ES-I3 (cell line): ENCODE results near the gene TRAF4.
"Not testable (repeated sequence)": the region's sequence is repeated elsewhere in the genome, so short reads cannot be mapped to it uniquely, and the experiment has no call there.

Experiments used
- H3K36me3 ChIP-seq: 2 replicates; pipeline ENCODE4 v1.6.1; 2013; ENCODE audit warnings: mild to moderate bottlenecking, low read length, control low read depth, moderate library complexity; ENCODE audit not compliant: insufficient read depth
- H3K4me1 ChIP-seq: 2 replicates; pipeline ENCODE4 v1.6.1; 2013; ENCODE audit warnings: mild to moderate bottlenecking, control low read depth, low read length; ENCODE audit not compliant: insufficient read depth
- H3K9ac ChIP-seq: 2 replicates; pipeline ENCODE4 v1.6.1; 2013; ENCODE audit warnings: low read depth, mild to moderate bottlenecking, low read length, moderate library complexity
- H3K9me3 ChIP-seq: 2 replicates; pipeline ENCODE4 v1.6.1; 2013; ENCODE audit warnings: mild to moderate bottlenecking, low read length, moderate library complexity; ENCODE audit not compliant: control insufficient read depth, insufficient read depth

Gene TRAF4

GRCh38 chr17:28722417-28723158, 21.2 kb upstream of the TRAF4 start:
- no peak overlapping the region for H3K9ac ChIP-seq
- H3K36me3 ChIP-seq, result peaks cover 41% of the 10 kb centered on the region
- peaks cover 17% of the 10 kb centered on the region; the same call in 1 of the 2 replicates for H3K4me1 ChIP-seq
- H3K9me3 ChIP-seq, result no peaks in the 10 kb centered on the region

DNA sequence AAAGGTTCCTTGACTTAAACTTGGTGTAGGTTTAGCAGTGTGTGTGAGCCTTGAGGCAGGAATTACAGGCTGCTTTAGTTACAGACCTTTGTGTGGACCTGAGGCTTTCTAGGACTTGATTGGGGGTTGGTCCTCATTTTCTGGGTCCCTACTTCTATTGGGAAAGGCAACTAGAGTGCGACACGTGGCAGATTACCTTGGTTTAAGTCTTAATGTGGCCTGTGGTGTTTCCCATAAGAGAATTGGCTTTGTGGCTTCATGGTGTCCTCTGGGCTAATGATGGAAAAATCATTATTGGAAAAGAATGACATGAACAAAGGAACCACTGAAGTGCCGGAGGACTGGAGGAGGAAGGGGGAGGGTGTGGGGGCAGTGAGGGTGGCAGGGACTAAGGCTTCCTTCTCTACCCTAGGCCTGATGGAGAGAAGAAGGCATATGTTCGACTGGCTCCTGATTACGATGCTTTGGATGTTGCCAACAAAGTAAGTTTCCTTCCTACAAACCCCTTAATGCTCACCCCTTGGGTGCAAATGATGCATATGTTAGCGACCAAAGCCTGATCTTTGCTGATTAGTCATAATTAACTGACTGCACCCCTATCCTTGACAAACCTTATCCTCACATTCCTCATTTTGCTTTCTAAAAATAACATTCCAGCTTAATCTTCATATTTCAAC, 20.5 kb upstream of the TRAF4 start:
- peaks cover 17% of the 10 kb centered on the region; the same call in 1 of the 2 replicates for H3K4me1 ChIP-seq
- H3K36me3 ChIP-seq, result peaks cover 41% of the 10 kb centered on the region
- H3K9ac ChIP-seq, result no peak overlapping the region

DNA sequence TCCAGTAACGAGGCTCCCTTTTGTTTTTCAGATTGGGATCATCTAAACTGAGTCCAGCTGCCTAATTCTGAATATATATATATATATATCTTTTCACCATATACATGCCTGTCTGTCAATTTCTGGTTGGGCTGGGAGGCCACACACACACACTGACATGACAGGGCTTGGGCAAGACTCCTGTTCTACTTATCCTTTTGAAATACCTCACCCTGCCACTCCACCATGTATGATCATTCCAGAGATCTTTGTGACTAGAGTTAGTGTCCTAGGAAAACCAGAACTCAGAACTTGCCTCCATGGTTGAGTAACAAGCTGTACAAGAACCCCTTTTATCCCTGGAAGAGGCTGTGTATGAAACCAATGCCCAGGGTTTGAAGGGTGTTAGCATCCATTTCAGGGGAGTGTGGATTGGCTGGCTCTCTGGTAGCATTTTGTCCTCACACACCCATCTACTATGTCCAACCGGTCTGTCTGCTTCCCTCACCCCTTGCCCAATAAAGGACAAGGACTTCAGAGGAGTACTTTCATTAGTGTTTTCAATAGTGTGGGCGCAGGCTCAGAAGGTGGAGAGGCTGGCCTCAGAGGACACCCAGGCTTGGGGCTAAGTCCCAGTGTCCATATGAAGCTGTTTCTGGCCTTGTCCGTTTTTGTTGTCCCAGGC, 19.8 kb upstream of the TRAF4 start:
- peaks cover 41% of the 10 kb centered on the region for H3K36me3 ChIP-seq
- not testable (repeated sequence) for H3K9me3 ChIP-seq, H3K9ac ChIP-seq
- peaks cover 18% of the 10 kb centered on the region; the same call in 1 of the 2 replicates for H3K4me1 ChIP-seq

More for the DNA sequence above, 20.5 kb upstream of the TRAF4 start:
- no peaks in the 10 kb centered on the region for H3K9me3 ChIP-seq

GRCh38 chr17:28724500-28725165, 19.2 kb upstream of the TRAF4 start:
- Histone ChIP-seq H3K4me1 (peaks cover 21% of the 10 kb centered on the region; the same call in 1 of the 2 replicates), H3K9ac (peak overlapping the region; percentile 44), H3K9me3 (no peaks in the 10 kb centered on the region), H3K36me3 (peaks cover 41% of the 10 kb centered on the region)

GRCh38 chr17:28725166-28725659, 18.6 kb upstream of the TRAF4 start:
- Histone ChIP-seq H3K9ac (peak overlapping the region; percentile 44), H3K4me1 (peaks cover 21% of the 10 kb centered on the region; the same call in 1 of the 2 replicates), H3K36me3 (peaks cover 40% of the 10 kb centered on the region), H3K9me3 (no peaks in the 10 kb centered on the region)

DNA sequence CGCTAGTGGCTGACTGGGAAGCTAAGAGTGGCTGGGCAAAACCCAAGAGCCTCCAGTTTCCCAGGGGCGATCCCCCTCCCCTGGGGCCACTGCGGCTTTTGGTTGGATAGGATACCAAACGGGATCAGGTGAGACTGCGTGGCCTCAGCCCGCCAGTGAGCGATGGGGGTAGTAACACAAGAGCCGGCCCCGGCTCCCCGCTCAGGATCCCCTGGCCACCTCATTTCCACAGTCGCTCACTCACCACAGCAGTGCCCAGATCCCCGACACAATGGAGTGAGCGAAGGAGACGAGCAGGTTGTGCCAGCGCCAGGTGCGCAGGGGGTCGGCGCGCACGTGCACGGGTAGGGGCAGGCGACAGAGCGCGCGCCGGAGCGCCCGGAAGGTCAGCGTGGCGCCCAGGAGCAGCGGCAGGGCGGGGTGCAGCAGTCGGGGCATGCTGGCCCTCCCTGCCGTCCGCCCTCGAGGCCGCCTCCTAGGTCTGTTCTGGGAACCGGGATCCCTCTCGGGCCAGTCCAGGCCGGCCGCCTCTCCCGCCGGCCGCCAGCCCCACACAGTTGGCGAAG, 18.1 kb upstream of the TRAF4 start:
- peaks cover 35% of the 10 kb centered on the region for H3K36me3 ChIP-seq
- H3K9ac ChIP-seq, result peak overlapping the region; percentile 44
- H3K4me1 ChIP-seq, result peaks cover 21% of the 10 kb centered on the region; the same call in 1 of the 2 replicates
- H3K9me3 ChIP-seq, result no peaks in the 10 kb centered on the region

- peaks cover 21% of the 10 kb centered on the region; the same call in 1 of the 2 replicates for H3K4me1 ChIP-seq
Observed at GRCh38 chr17:28726226-28726626, 17.6 kb upstream of the TRAF4 start, which contains the start of gene TLCD1. Gene TLCD1 (minus strand): TSS chr17:28726233. CDS start chr17:28726097, 136 bp downstream.

GRCh38 chr17:28726627-28727491, 17.0 kb upstream of the TRAF4 start:
- Histone ChIP-seq H3K4me1 (peaks cover 16% of the 10 kb centered on the region; the same call in 1 of the 2 replicates), H3K9ac (peak overlapping the region; percentile 92), H3K36me3 (peaks cover 26% of the 10 kb centered on the region), H3K9me3 (no peaks in the 10 kb centered on the region)

More at GRCh38 chr17:28726226-28726626, 17.6 kb upstream of the TRAF4 start, which contains the start of gene TLCD1:
- Histone ChIP-seq H3K9ac (peak within 1 kb of the TSS; percentile 92), H3K36me3 (peaks cover 31% of the 10 kb centered on the region), H3K9me3 (no peaks in the 10 kb centered on the region)

- H3K9ac ChIP-seq, result peak within 1 kb of the TSS; percentile 92
- H3K4me1 ChIP-seq, result peaks cover 4% of the 10 kb centered on the region; the same call in 1 of the 2 replicates
- peaks cover 13% of the 10 kb centered on the region for H3K36me3 ChIP-seq
- no peaks in the 10 kb centered on the region for H3K9me3 ChIP-seq
Observed at GRCh38 chr17:28728364-28729200, 15.2 kb upstream of the TRAF4 start, which contains the start of gene NEK8. Gene NEK8 (plus strand): TSS chr17:28728788. CDS start chr17:28728814, 26 bp downstream.

- peaks cover 1% of the 10 kb centered on the region; the same call in 1 of the 2 replicates for H3K36me3 ChIP-seq
Observed at GRCh38 chr17:28729950-28730330, 13.9 kb upstream of the TRAF4 start.

DNA sequence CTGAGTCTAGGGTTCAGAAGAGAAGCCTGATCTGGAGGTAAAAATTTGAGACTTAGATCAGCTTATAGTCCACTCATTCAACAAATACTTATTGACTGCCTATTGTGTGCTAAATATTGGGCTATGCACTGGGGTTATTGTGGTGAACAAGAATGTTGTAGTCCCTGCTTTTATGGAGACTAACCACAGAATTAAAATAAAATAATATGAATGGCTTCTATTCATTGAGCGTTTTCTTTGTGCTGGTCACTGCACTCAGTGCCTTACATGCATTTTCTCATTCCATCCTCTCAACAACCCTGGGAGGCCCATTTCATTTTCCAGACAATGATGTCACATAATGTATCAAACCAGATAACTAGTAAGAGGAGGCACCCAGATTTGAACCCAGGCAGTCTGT, 10.5 kb upstream of the TRAF4 start:
- peaks cover 4% of the 10 kb centered on the region; the same call in 1 of the 2 replicates for H3K4me1 ChIP-seq
- H3K9me3 ChIP-seq, result no peaks in the 10 kb centered on the region
- H3K36me3 ChIP-seq, result peaks cover 2% of the 10 kb centered on the region; the same call in 1 of the 2 replicates
- no peak overlapping the region for H3K9ac ChIP-seq

More at GRCh38 chr17:28729950-28730330, 13.9 kb upstream of the TRAF4 start:
- Histone ChIP-seq H3K4me1 (peaks cover 4% of the 10 kb centered on the region; the same call in 1 of the 2 replicates), H3K9me3 (no peaks in the 10 kb centered on the region), H3K9ac (no peak overlapping the region)

GRCh38 chr17:28734712-28735241, 9.0 kb upstream of the TRAF4 start:
- Histone ChIP-seq H3K36me3 (peaks cover 5% of the 10 kb centered on the region; the same call in 1 of the 2 replicates), H3K9me3 (no peaks in the 10 kb centered on the region), H3K9ac (no peak overlapping the region), H3K4me1 (no peaks in the 10 kb centered on the region; the same call in 1 of the 2 replicates)
